Esophagus muscularis mucosa (tissue), 4 donors: ENCODE data around the gene WFDC10B. TPM values are rescaled to one million over a fixed set of nuclear protein-coding genes. Genes with fewer than 3 reads are reported as not detected.

Experiments used
- DNase-seq: peaks from one replicate; pipeline ENCODE4 v3.0.0-alpha.2; 2017; ENCODE audit errors: extremely low spot score
- H3K27ac ChIP-seq, 4 donors: fragments of 200-600 bp; sonication (generic); replicated peaks in 1 of 4; 1 replicate in 3 of 4; 2 replicates in 1 of 4; pipeline ENCODE4 v1.5.1; 2016 to 2019; ENCODE audit warnings: mild to moderate bottlenecking in 1 of 4
- H3K27me3 ChIP-seq, 4 donors: fragments of 200-600 bp; sonication (generic); one replicate each; pipeline versions ENCODE4 v1.5.1 to v1.6.0; 2016 to 2019
- H3K36me3 ChIP-seq, 4 donors: fragments of 200-600 bp; sonication (generic); one replicate each; pipeline ENCODE4 v1.5.1; 2016 to 2019
- H3K4me1 ChIP-seq, 4 donors: fragments of 200-600 bp; sonication (generic); one replicate each; pipeline ENCODE4 v1.5.1; 2016 to 2019
- H3K4me3 ChIP-seq, 4 donors: fragments of 200-600 bp; sonication (generic); 1 replicate in 2 of 4; 2 replicates in 2 of 4; pipeline ENCODE4 v1.5.1; 2016 to 2019; ENCODE audit warnings: mild to moderate bottlenecking in 4 of 4, moderate library complexity in 1 of 4
- H3K9me3 ChIP-seq, 4 donors: fragments of 200-600 bp; sonication (generic); 1 replicate in 3 of 4; 2 replicates in 1 of 4; pipeline ENCODE4 v1.5.1; 2016 to 2019
- EP300 ChIP-seq: sonication (generic); formaldehyde crosslinking; IDR thresholded peaks from one replicate; pipeline ENCODE4 v1.6.1; 2017; ENCODE audit warnings: antibody characterized with exemption
- POLR2A ChIP-seq: fragments of 450-650 bp; IDR thresholded peaks from one replicate; pipeline ENCODE4 v1.6.1; 2017; ENCODE audit warnings: antibody characterized with exemption, moderate library complexity, mild to moderate bottlenecking, low read depth
- POLR2AphosphoS5 ChIP-seq, 2 donors: sonication (generic); formaldehyde crosslinking; IDR thresholded peaks; one replicate each; pipeline ENCODE4 v1.6.1; 2017; ENCODE audit warnings: antibody characterized with exemption in 2 of 2
- WGBS: methylation state at CpG from one replicate; pipeline ENCODE4 v1.1.5; 2018; 5-methylcytosine and 5-hydroxymethylcytosine counted together
- intact Hi-C: fragments of 100-400 bp; cut with DNase I; formaldehyde crosslinking; loops from one replicate; pipeline ENCODE4 v1.15.1; 2023
- small RNA-seq, 3 donors: library from RNA; depleted of rRNA; stranded (forward); fragments of <200 nt; gene quantifications; one replicate each; pipeline ENCODE3, GENCODE V24; 2016
- total RNA-seq, 4 donors: library from RNA; depleted of rRNA; stranded (reverse); fragments of >200 nt; gene quantifications; one replicate each; pipeline versions ENCODE4 v1.1.0 to v1.2.1, GENCODE V29; 2016
- TF ChIP-seq, protein P1 (sequence below), 3 experiments: fragments of 200-600 bp in 2 of 3; fragments of 450-650 bp in 1 of 3; sonication (generic) in 2 of 3; IDR thresholded peaks; one replicate each; pipeline ENCODE4 v1.5.1; 2017 to 2019; ENCODE audit warnings: antibody characterized with exemption in 3 of 3, mild to moderate bottlenecking in 2 of 3, moderate library complexity in 1 of 3

Gene WFDC10B
- total RNA-seq, 4 donors from 2014 or later, result 0.69 TPM; not detected in 3

- no peaks in the 10 kb centered on the region for H3K27me3 ChIP-seq
- H3K36me3 ChIP-seq, result no peaks in the 10 kb centered on the region
- TF ChIP-seq, protein P1, sequence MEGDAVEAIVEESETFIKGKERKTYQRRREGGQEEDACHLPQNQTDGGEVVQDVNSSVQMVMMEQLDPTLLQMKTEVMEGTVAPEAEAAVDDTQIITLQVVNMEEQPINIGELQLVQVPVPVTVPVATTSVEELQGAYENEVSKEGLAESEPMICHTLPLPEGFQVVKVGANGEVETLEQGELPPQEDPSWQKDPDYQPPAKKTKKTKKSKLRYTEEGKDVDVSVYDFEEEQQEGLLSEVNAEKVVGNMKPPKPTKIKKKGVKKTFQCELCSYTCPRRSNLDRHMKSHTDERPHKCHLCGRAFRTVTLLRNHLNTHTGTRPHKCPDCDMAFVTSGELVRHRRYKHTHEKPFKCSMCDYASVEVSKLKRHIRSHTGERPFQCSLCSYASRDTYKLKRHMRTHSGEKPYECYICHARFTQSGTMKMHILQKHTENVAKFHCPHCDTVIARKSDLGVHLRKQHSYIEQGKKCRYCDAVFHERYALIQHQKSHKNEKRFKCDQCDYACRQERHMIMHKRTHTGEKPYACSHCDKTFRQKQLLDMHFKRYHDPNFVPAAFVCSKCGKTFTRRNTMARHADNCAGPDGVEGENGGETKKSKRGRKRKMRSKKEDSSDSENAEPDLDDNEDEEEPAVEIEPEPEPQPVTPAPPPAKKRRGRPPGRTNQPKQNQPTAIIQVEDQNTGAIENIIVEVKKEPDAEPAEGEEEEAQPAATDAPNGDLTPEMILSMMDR (IDR thresholded peaks at IDR 0.05), result no peak
- TF ChIP-seq POLR2AphosphoS5 (IDR thresholded peaks at IDR 0.05) (no peak), EP300 (no peak), POLR2A (no peak)
- no peaks in the 10 kb centered on the region for H3K9me3 ChIP-seq
- no peak overlapping the region for H3K27ac ChIP-seq
- H3K4me1 ChIP-seq, result no peaks in the 10 kb centered on the region
- no peak for DNase-seq
- H3K4me3 ChIP-seq, result no peak overlapping the region
- 95% methylated on average over 1 of the region's 1 CpG for WGBS
- intact Hi-C loops, result no loop called here
These were observed 68.3 kb downstream of the WFDC10B start for GRCh38 chr20:45636513-45636912.

Small RNA genes within 50 kb of the gene (small RNA-seq; reads per million reads assigned to genes)
- 0 to 0.93 (median 0.34) reads per million in 3 donors for gene MIR3617
- 0 reads per million in 3 donors for gene SPINT5P

Other genes with a start within 250 kb of the WFDC10B start
- 1 to 10 TPM in 2 of 4 donors, not detected in 2; 2.1 to 2.6 TPM for gene WFDC2, start 235.3 kb downstream of the WFDC10B start, total RNA-seq
- not detected for gene SPINT3, start 189.4 kb downstream of the WFDC10B start, total RNA-seq
- not detected for gene WFDC6, start 165.5 kb downstream of the WFDC10B start, total RNA-seq
- not detected for gene EPPIN, start 157.6 kb downstream of the WFDC10B start, total RNA-seq
- gene WFDC8, start 125.7 kb downstream of the WFDC10B start, total RNA-seq, result not detected
- gene WFDC10A, start 75.3 kb downstream of the WFDC10B start, total RNA-seq, result not detected
- not detected for gene WFDC9, start 73.7 kb downstream of the WFDC10B start, total RNA-seq
- not detected for gene WFDC11, start 34.8 kb downstream of the WFDC10B start, total RNA-seq
- not detected for gene WFDC13, start 3.0 kb downstream of the WFDC10B start, total RNA-seq
- not detected for gene SPINT4, start 17.3 kb upstream of the WFDC10B start, total RNA-seq
- 1 to 10 TPM in 2 of 4 donors, under 1 TPM in 1, not detected in 1; 0.80 to 3.3 (median 3.2) TPM for gene WFDC3, start 86.9 kb upstream of the WFDC10B start, total RNA-seq
- gene DNTTIP1, start 86.9 kb upstream of the WFDC10B start, total RNA-seq, result 10 to 100 TPM; 28.2 to 35.9 (median 30.6) TPM
- gene UBE2C, start 107.6 kb upstream of the WFDC10B start, total RNA-seq, result 1 to 10 TPM in 1 of 4 donors, under 1 TPM in 2, not detected in 1; 0.83 to 2.7 (median 0.91) TPM
- gene TNNC2, start 122.3 kb upstream of the WFDC10B start, total RNA-seq, result 1 to 10 TPM in 3 of 4 donors, under 1 TPM in 1; 0.46 to 3.1 (median 1.8) TPM
- 10 to 100 TPM; 54.0 to 78.5 (median 63.5) TPM for gene SNX21, start 128.8 kb upstream of the WFDC10B start, total RNA-seq
- 10 to 100 TPM; 30.0 to 41.9 (median 33.7) TPM for gene ACOT8, start 152.4 kb upstream of the WFDC10B start, total RNA-seq
- 1 to 10 TPM; 2.1 to 5.4 (median 4.0) TPM for gene ZSWIM3, start 152.6 kb upstream of the WFDC10B start, total RNA-seq
- 10 to 100 TPM in 2 of 4 donors, 1 to 10 TPM in 2; 7.1 to 13.5 (median 9.2) TPM for gene ZSWIM1, start 176.2 kb upstream of the WFDC10B start, total RNA-seq
- gene SPATA25, start 182.6 kb upstream of the WFDC10B start, total RNA-seq, result 1 to 10 TPM; 1.7 to 4.6 (median 3.0) TPM
- gene NEURL2, start 186.2 kb upstream of the WFDC10B start, total RNA-seq, result 10 to 100 TPM; 10.8 to 16.1 (median 13.0) TPM
- gene CTSA, start 186.3 kb upstream of the WFDC10B start, total RNA-seq, result 10 to 100 TPM; 44.8 to 70.2 (median 48.3) TPM
- gene PLTP, start 207.1 kb upstream of the WFDC10B start, total RNA-seq, result 100 to 1,000 TPM; 109 to 342 (median 176) TPM
- 10 to 100 TPM; 35.3 to 51.2 (median 37.2) TPM for gene PCIF1, start 229.7 kb upstream of the WFDC10B start, total RNA-seq